GM18951 (cell line): Measurements from ENCODE around the gene PLCG2.
A peak's percentile ranks its signal among the peaks of the same experiment; 100 is the strongest.

Experiments
- POLR2A ChIP-seq: IDR thresholded peaks from 4 replicates; pipeline ENCODE4 v1.6.1; 2011; ENCODE audit warnings: mild to moderate bottlenecking; ENCODE audit not compliant: insufficient read length, insufficient read depth; ENCODE audit errors: extremely low read depth
- in situ Hi-C: fragments of 300-500 bp; cut with MboI; formaldehyde crosslinking; loops from one replicate; pipeline ENCODE4 v1.12.0; 2022; ENCODE audit warnings: low sequenced_read_pairs, mixed read lengths, inconsistent platforms; ENCODE audit not compliant: unreplicated experiment

PLCG2 gene

GRCh38 chr16:81778861-81779535 is at the start of gene PLCG2:
Gene PLCG2, plus strand, starts transcription at chr16:81779291. Its CDS starts 6,699 bp downstream, at chr16:81785990.
- peak; percentile 90 for TF ChIP-seq POLR2A
- in situ Hi-C loops, result no loop called here

- in situ Hi-C loops, result loop anchor here (10.0 to 25.0 kb wide), 4 partner anchors 105 to 692 kb away; partner anchors contain the start of gene ATMIN
- no peak for TF ChIP-seq POLR2A
Observed at GRCh38 chr16:81729451-81729850, 49.6 kb upstream of the PLCG2 start.

- in situ Hi-C loops, result loop anchor here (25.0 kb wide), 1 partner anchor 693 kb away; the partner anchor contains the start of gene ATMIN
- peak; percentile 48 for TF ChIP-seq POLR2A
Observed at GRCh38 chr16:81730090-81731051, 48.7 kb upstream of the PLCG2 start.

- TF ChIP-seq POLR2A, result no peak
- in situ Hi-C loops, result loop anchor here (25.0 kb wide), 1 partner anchor 694 kb away; the partner anchor contains the start of gene ATMIN
Observed at GRCh38 chr16:81731649-81732048, 47.4 kb upstream of the PLCG2 start.

- in situ Hi-C loops, result loop anchor here (25.0 kb wide), 1 partner anchor 695 kb away; the partner anchor contains the start of gene ATMIN
Observed at GRCh38 chr16:81732699-81733098, 46.4 kb upstream of the PLCG2 start.

GRCh38 chr16:81733295-81733694 is 45.8 kb upstream of the PLCG2 start:
- in situ Hi-C loops, result loop anchor here (25.0 kb wide), 1 partner anchor 696 kb away; the partner anchor contains the start of gene ATMIN
- TF ChIP-seq POLR2A, result no peak

More at GRCh38 chr16:81732699-81733098, 46.4 kb upstream of the PLCG2 start:
- no peak for TF ChIP-seq POLR2A

GRCh38 chr16:81734632-81735434 is 44.3 kb upstream of the PLCG2 start:
- TF ChIP-seq POLR2A, result no peak
- in situ Hi-C loops, result loop anchor here (25.0 kb wide), 1 partner anchor 698 kb away; the partner anchor contains the start of gene ATMIN

- in situ Hi-C loops, result loop anchor here (25.0 kb wide), 1 partner anchor 701 kb away; the partner anchor contains the start of gene ATMIN
- no peak for TF ChIP-seq POLR2A
Observed at GRCh38 chr16:81737885-81738536, 41.1 kb upstream of the PLCG2 start.

GRCh38 chr16:81738783-81739496 is 40.2 kb upstream of the PLCG2 start:
- in situ Hi-C loops, result loop anchor here (25.0 kb wide), 1 partner anchor 702 kb away; the partner anchor contains the start of gene ATMIN
- TF ChIP-seq POLR2A, result peak; percentile 57

GRCh38 chr16:81739503-81739902 is 39.6 kb upstream of the PLCG2 start:
- no peak for TF ChIP-seq POLR2A
- in situ Hi-C loops, result loop anchor here (25.0 kb wide), 1 partner anchor 702 kb away; the partner anchor contains the start of gene ATMIN

GRCh38 chr16:81740169-81740568 is 38.9 kb upstream of the PLCG2 start:
- in situ Hi-C loops, result loop anchor here (10.0 to 25.0 kb wide), 2 partner anchors 135 to 703 kb away; partner anchors contain the start of gene ATMIN
- TF ChIP-seq POLR2A, result peak; percentile 52

GRCh38 chr16:81741430-81741770 is 37.7 kb upstream of the PLCG2 start:
- in situ Hi-C loops, result loop anchor here (10.0 to 25.0 kb wide), 2 partner anchors 133 to 704 kb away; partner anchors contain the start of gene ATMIN
